Neuronal stem cell (in vitro differentiated cells): Measurements from ENCODE around the gene RRM1.

Source experiments
- DNase-seq: peaks from one replicate; pipeline ENCODE4 v3.0.0-alpha.2; 2013; ENCODE audit warnings: low spot score
- H2AFZ ChIP-seq: one replicate; pipeline ENCODE4 v1.6.1; 2013; ENCODE audit warnings: mild to moderate bottlenecking, low read length, inconsistent platforms
- H2AK5ac ChIP-seq: 2 replicates; pipeline ENCODE4 v1.6.1; 2013; ENCODE audit warnings: low read depth, mild to moderate bottlenecking, inconsistent platforms, low read length, moderate library complexity, mixed read lengths
- H2BK120ac ChIP-seq: 2 replicates; pipeline ENCODE4 v1.6.1; 2013; ENCODE audit warnings: low read depth, mild to moderate bottlenecking, inconsistent platforms, low read length, moderate library complexity, mixed read lengths
- H2BK12ac ChIP-seq: one replicate; pipeline ENCODE4 v1.6.1; 2013; ENCODE audit warnings: low read length, inconsistent platforms
- H2BK15ac ChIP-seq: 2 replicates; pipeline ENCODE4 v1.6.1; 2013; ENCODE audit warnings: mild to moderate bottlenecking, low read length, inconsistent platforms, mixed read lengths
- H2BK5ac ChIP-seq: one replicate; pipeline ENCODE4 v1.6.1; 2013; ENCODE audit warnings: inconsistent platforms, mild to moderate bottlenecking, low read length, moderate library complexity
- H3K14ac ChIP-seq: one replicate; pipeline ENCODE4 v1.6.1; 2013; ENCODE audit warnings: low read length, inconsistent platforms
- H3K18ac ChIP-seq: 2 replicates; pipeline ENCODE4 v1.6.1; 2013; ENCODE audit warnings: low read length, inconsistent platforms
- H3K23ac ChIP-seq: 2 replicates; pipeline ENCODE4 v1.6.1; 2013; ENCODE audit warnings: low read depth, mild to moderate bottlenecking, mixed read lengths, low read length, inconsistent platforms; ENCODE audit not compliant: poor library complexity
- H3K27ac ChIP-seq: replicated peaks from 3 replicates; pipeline ENCODE4 v1.5.1; 2013; ENCODE audit warnings: low read length, inconsistent platforms
- H3K27me3 ChIP-seq, 3 experiments: 2 replicates each; pipeline ENCODE4 v1.6.1; 2013; ENCODE audit warnings: low read length in 3 of 3, mild to moderate bottlenecking in 2 of 3, inconsistent platforms in 1 of 3, low read depth in 1 of 3, mixed read lengths in 1 of 3, moderate library complexity in 1 of 3; ENCODE audit not compliant: control insufficient read depth in 3 of 3, insufficient read depth in 3 of 3
- H3K36me3 ChIP-seq, 2 donors: replicated peaks in 1 of 2; 2 replicates each; pipeline ENCODE4 v1.6.1; 2013; ENCODE audit warnings: low read length in 2 of 2; ENCODE audit not compliant: control insufficient read depth in 2 of 2, insufficient read depth in 2 of 2
- H3K4ac ChIP-seq: 2 replicates; pipeline ENCODE4 v1.6.1; 2013; ENCODE audit warnings: inconsistent platforms, mild to moderate bottlenecking, low read length, moderate library complexity
- H3K4me1 ChIP-seq, 2 donors: 1 replicate in 1 of 2; 2 replicates in 1 of 2; pipeline ENCODE4 v1.6.1; 2013; ENCODE audit warnings: low read length in 2 of 2, low read depth in 1 of 2; ENCODE audit not compliant: control insufficient read depth in 2 of 2, insufficient read depth in 1 of 2
- H3K4me2 ChIP-seq: one replicate; pipeline ENCODE4 v1.6.1; 2013; ENCODE audit warnings: mild to moderate bottlenecking, low read length, inconsistent platforms; ENCODE audit not compliant: insufficient read depth, poor library complexity, severe bottlenecking
- H3K4me3 ChIP-seq, 2 donors: 2 replicates each; pipeline ENCODE4 v1.5.1; 2013; ENCODE audit warnings: low read length in 2 of 2, mild to moderate bottlenecking in 2 of 2, inconsistent platforms in 1 of 2, moderate library complexity in 1 of 2
- H3K79me1 ChIP-seq: one replicate; pipeline ENCODE4 v1.6.1; 2013; ENCODE audit warnings: low read depth, mild to moderate bottlenecking, inconsistent platforms, low read length, moderate library complexity
- H3K9ac ChIP-seq: one replicate; pipeline ENCODE4 v1.6.1; 2013; ENCODE audit warnings: mild to moderate bottlenecking, low read depth, low read length, inconsistent platforms; ENCODE audit not compliant: poor library complexity
- H3K9me3 ChIP-seq, 2 donors: replicated peaks in 1 of 2; 2 replicates each; pipeline versions ENCODE3 to v1.6.1; 2013; ENCODE audit warnings: low read length in 2 of 2, mild to moderate bottlenecking in 2 of 2, inconsistent platforms in 1 of 2, low read depth in 1 of 2, mixed read lengths in 1 of 2, moderate library complexity in 1 of 2; ENCODE audit not compliant: control insufficient read depth in 2 of 2, insufficient read depth in 1 of 2
- H4K8ac ChIP-seq: one replicate; pipeline ENCODE4 v1.6.1; 2013; ENCODE audit warnings: low read depth, mild to moderate bottlenecking, inconsistent platforms, low read length, moderate library complexity
- H4K91ac ChIP-seq: one replicate; pipeline ENCODE4 v1.6.1; 2013; ENCODE audit warnings: low read length, low read depth, mild to moderate bottlenecking, inconsistent platforms; ENCODE audit not compliant: poor library complexity
- WGBS, 2 donors: extraction: QIAGEN DNeasy Blood & Tissue Kit; methylation state at CpG; one replicate each; pipeline ENCODE4 v1.1.7; 2013; ENCODE audit warnings: missing lambda C conversion rate in 2 of 2, mixed read lengths in 1 of 2; ENCODE audit not compliant: insufficient read length in 2 of 2, insufficient replicate concordance in 1 of 2; ENCODE audit errors: extremely low coverage in 2 of 2; 5-methylcytosine and 5-hydroxymethylcytosine counted together

Gene RRM1

DNA sequence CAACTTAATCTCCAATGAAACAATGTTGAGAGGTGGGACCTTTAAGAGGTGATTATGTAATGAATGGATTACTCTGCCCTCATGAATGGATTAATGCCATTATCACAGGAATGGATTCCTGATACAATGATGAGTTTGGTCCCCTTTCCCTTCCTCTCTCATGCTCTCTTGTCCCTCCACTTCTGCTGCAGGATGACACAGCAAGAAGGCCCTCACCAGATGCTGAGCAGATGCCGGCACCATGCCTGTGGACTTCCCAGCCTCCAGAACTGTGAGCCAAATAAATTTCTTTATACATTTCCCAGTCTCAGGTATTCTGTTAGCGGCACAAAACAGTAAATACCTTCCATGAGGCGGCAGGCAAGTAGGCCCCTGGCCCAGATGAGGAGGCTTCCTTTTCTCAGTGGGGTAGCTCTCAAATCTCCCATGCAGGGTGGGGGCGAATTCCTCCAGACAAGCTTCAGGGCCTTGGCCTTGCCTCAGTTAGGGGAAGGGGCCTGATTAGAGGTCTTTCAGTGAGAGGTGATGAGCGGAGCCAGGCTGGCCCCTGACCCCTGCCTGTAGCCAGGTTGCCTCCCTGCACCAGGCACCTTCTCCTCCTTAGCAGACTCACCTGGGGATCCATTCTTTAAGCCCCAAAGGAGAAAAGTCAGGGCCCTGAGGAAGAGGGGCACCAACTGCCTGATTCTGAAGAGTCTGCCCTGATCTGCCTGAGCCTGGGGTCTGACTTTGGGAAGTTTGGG lies 86.0 kb downstream of the RRM1 start:
- Histone ChIP-seq H3K79me1 (no peaks in the 10 kb centered on the region), H2BK120ac (no peak overlapping the region), H2BK12ac (no peak overlapping the region), H3K36me3 (no peaks in the 10 kb centered on the region), H3K4me2 (no peak overlapping the region), H3K4ac (no peak overlapping the region), H3K27me3 (peaks cover 0 to 8% (median 0%) of the 10 kb centered on the region in 3 experiments), H3K18ac (peak overlapping the region; percentile 29), H3K14ac (no peak overlapping the region), H4K8ac (no peak overlapping the region), H3K4me3 (no peak overlapping the region), H3K4me1 (no peaks in the 10 kb centered on the region), H3K9me3 (no peaks in the 10 kb centered on the region), H2AFZ (no peak overlapping the region), H2BK5ac (no peak overlapping the region), H3K9ac (no peak overlapping the region), H4K91ac (no peak overlapping the region), H3K23ac (no peak overlapping the region), H3K27ac (no peak overlapping the region), H2AK5ac (no peak overlapping the region), H2BK15ac (no peak overlapping the region)
- no peak for DNase-seq
- no CpG with 5 or more reads among the region's 5 CpGs for WGBS, 2 donors

DNA sequence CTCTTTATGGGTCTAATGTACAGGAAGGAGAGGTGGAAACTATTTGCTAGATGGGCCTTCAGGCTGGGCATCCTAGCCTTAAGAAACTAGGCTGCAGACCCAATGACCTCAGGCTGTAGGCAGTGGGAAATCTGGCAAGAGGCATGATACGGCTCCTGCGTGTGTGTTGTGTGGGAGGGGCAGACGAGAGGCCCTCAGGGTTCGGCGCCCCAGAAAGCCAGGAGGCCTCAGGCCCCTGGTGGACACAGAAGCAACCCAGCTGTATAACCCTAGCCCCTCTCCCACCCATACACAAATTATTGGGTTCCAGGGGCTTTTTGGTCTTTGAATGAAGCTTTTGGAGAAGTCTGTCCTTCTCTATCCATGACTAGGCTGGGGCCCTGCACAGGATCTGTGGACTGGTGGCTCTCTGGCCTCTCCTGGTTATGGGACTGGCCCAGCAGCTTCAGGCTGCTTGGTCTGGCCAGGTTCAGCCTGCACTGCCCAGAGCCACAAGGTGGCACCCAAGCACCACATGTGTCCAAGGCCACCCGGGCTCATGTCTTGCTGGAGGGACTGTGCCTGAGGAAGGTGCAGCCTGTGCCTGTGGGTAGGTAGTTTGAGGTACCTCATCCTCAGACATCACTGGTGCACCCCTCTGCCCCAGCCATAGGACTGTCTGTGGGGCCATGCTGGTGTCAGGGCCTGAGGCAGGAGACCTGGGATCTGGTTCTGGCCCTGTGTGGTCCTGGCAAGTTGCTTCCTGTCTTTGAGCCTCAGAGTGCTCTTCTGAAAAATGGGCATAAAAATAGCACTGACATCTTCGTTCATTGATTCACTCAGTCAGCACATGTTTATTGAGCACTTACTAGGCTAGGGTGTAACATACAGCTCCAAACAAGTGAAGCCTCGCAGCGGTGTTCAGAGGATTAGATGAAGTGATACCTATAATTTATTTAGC lies 87.5 kb downstream of the RRM1 start:
- no peaks in the 10 kb centered on the region for H3K36me3 ChIP-seq
- H3K23ac ChIP-seq = no peak overlapping the region
- no peak overlapping the region for H4K8ac ChIP-seq
- peak; percentile 26 for DNase-seq
- H3K18ac ChIP-seq = no peak overlapping the region
- no peak overlapping the region for H3K14ac ChIP-seq
- H3K4ac ChIP-seq = no peak overlapping the region
- H3K4me1 ChIP-seq = no peaks in the 10 kb centered on the region
- no peak overlapping the region for H2AFZ ChIP-seq
- peaks cover 0 to 13% (median 0%) of the 10 kb centered on the region in 3 experiments for H3K27me3 ChIP-seq
- no peaks in the 10 kb centered on the region for H3K79me1 ChIP-seq
- H4K91ac ChIP-seq = no peak overlapping the region
- H2BK12ac ChIP-seq = no peak overlapping the region
- H2BK15ac ChIP-seq = no peak overlapping the region
- no peak overlapping the region for H2BK120ac ChIP-seq
- H2AK5ac ChIP-seq = no peak overlapping the region
- no CpG with 5 or more reads among the region's 9 CpGs for WGBS, 2 donors
- no peak overlapping the region for H3K4me2 ChIP-seq
- H3K9ac ChIP-seq = no peak overlapping the region
- no peak overlapping the region for H3K4me3 ChIP-seq
- H2BK5ac ChIP-seq = no peak overlapping the region
- no peak overlapping the region for H3K27ac ChIP-seq
- no peaks in the 10 kb centered on the region for H3K9me3 ChIP-seq

DNA sequence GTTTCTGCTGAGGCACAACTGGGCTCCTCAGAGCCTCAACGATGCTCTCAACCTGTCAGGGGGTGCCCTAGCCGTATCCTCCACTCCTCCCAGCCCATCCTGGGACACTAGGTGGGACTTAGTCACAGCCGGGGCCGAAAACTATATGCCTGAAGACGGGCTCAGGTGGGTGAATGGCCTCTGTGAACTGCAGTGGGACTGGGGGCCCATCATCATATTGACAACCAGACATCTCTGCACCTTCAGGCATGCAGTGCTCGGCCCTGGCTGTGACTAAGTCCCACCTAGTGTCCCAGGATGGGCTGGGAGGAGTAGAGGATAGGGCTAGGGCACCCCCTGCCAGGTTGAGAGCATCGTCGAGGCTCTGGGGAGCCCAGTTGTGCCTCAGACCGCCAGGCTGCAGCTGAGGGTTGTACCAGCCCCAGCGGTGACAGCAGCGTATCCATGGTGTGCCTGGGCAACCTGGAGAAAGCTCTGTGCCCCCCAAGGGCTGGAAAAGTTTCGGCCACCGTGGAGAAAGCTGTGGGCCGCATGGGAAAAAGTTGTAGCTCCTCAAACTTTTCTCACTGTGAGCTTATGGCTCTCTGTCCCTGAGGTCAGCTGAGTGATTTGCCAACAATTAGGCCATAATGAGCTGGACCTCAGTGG lies 88.9 kb downstream of the RRM1 start:
- no peak for DNase-seq
- no peak overlapping the region for H3K9ac ChIP-seq
- H2BK120ac ChIP-seq = no peak overlapping the region
- H3K4me3 ChIP-seq = no peak overlapping the region
- H3K9me3 ChIP-seq = peaks cover 0 to 2% of the 10 kb centered on the region in 2 donors
- no peak overlapping the region for H4K91ac ChIP-seq
- peak overlapping the region; percentile 51 for H2AK5ac ChIP-seq
- H2BK15ac ChIP-seq = peak overlapping the region; percentile 31
- WGBS, 2 donors = no CpG with 5 or more reads among the region's 14 CpGs
- H4K8ac ChIP-seq = no peak overlapping the region
- H2BK5ac ChIP-seq = no peak overlapping the region
- H3K14ac ChIP-seq = no peak overlapping the region
- peak overlapping the region; percentile 17 for H3K18ac ChIP-seq
- no peak overlapping the region for H3K4ac ChIP-seq
- H3K36me3 ChIP-seq = no peaks in the 10 kb centered on the region
- peaks cover 0 to 2% of the 10 kb centered on the region in 2 donors for H3K4me1 ChIP-seq
- no peak overlapping the region for H2BK12ac ChIP-seq
- H3K23ac ChIP-seq = peak overlapping the region; percentile 6
- H3K27ac ChIP-seq = no peak overlapping the region
- H3K27me3 ChIP-seq = peaks cover 0 to 22% (median 2%) of the 10 kb centered on the region in 3 experiments
- H2AFZ ChIP-seq = no peak overlapping the region
- H3K4me2 ChIP-seq = no peak overlapping the region
- H3K79me1 ChIP-seq = no peaks in the 10 kb centered on the region
